SK-N-SH (cell line): Measurements from ENCODE around the gene FOXL2NB.

Source experiments
- GATA2 ChIP-seq: sonication (generic); formaldehyde crosslinking; IDR thresholded peaks from 2 replicates; pipeline ENCODE4 v1.5.0; 2020; ENCODE audit warnings: mild to moderate bottlenecking, missing genetic modification reagents
- MAX ChIP-seq: IDR thresholded peaks from 2 replicates; pipeline ENCODE4 v1.4.0; 2012; ENCODE audit warnings: low read depth
- MEF2A ChIP-seq: IDR thresholded peaks from 2 replicates; pipeline ENCODE4 v1.4.0; 2012; ENCODE audit warnings: low read depth, borderline replicate concordance
- NFIC ChIP-seq: IDR thresholded peaks from 2 replicates; pipeline ENCODE4 v1.4.0; 2012; ENCODE audit warnings: borderline replicate concordance
- SIN3A ChIP-seq: IDR thresholded peaks from 2 replicates; pipeline ENCODE4 v1.6.1; 2012; ENCODE audit warnings: low read depth, mild to moderate bottlenecking, low read length, moderate library complexity, borderline replicate concordance
- TAF1 ChIP-seq: IDR thresholded peaks from 2 replicates; pipeline ENCODE4 v1.6.1; 2012; ENCODE audit warnings: low read depth, mild to moderate bottlenecking, low read length, moderate library complexity, borderline replicate concordance
- TF ChIP-seq, protein P1 (sequence below): fragments of 200-600 bp; sonication (generic); IDR thresholded peaks from 2 replicates; pipeline ENCODE4 v1.6.1; 2017; ENCODE audit warnings: antibody characterized with exemption, mild to moderate bottlenecking, moderate library complexity

DNA sequence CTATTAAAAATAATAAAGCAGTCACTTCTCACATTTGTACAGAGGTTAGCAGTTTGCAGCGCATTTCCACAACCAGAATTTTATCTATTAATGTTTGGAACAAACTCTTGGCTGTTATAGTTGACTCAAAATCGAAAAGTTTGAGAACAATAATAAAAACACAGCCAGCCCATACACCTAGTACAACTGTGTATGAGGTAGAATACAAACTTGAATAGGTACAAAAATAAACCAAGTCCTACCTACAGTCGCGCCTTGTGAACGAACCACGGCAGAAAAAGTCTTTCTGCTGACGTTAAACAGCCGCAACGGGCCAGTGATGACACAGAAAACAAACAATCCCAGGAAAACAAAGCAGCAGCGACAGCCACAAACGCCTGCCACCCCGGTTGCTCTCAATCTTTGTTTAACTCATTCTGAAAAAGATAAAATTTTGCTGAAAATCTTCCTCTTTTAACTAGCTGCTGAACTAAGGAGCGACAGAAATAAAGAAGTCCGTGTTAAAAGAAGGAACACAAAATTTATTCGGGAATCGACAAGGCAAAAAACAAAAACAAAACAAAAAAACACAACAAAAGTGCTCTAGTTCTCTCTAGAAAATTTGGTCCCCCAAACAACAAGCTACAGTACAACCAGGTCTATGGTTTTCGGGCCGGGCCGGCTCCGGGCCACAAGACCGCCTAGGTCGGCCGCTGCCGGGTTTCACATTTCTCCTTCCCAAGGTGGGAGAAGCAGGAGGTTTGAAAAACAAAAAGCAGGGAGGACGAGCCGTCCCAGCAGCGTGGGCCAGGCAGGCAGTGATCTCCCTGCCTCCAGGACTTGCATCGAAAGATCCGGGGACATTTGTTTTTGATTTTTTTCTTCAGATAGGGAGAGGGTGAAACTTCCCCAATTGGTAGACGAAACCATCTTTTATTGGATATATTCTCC lies 3.0 kb upstream of the FOXL2NB start:
- no peak for TF ChIP-seq NFIC
- TF ChIP-seq, protein P1, sequence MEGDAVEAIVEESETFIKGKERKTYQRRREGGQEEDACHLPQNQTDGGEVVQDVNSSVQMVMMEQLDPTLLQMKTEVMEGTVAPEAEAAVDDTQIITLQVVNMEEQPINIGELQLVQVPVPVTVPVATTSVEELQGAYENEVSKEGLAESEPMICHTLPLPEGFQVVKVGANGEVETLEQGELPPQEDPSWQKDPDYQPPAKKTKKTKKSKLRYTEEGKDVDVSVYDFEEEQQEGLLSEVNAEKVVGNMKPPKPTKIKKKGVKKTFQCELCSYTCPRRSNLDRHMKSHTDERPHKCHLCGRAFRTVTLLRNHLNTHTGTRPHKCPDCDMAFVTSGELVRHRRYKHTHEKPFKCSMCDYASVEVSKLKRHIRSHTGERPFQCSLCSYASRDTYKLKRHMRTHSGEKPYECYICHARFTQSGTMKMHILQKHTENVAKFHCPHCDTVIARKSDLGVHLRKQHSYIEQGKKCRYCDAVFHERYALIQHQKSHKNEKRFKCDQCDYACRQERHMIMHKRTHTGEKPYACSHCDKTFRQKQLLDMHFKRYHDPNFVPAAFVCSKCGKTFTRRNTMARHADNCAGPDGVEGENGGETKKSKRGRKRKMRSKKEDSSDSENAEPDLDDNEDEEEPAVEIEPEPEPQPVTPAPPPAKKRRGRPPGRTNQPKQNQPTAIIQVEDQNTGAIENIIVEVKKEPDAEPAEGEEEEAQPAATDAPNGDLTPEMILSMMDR = no peak
- no peak for TF ChIP-seq TAF1
- no peak for TF ChIP-seq GATA2
- no peak for TF ChIP-seq MAX
- TF ChIP-seq MEF2A = no peak
- TF ChIP-seq SIN3A = no peak
